HEK293 (cell line): ENCODE results near the gene RAD51C.
"Not testable (repeated sequence)": the region's sequence is repeated elsewhere in the genome, so short reads cannot be mapped to it uniquely, and the experiment has no call there.

Experiments
- CTCF ChIA-PET: fragments of 350-600 bp; formaldehyde crosslinking; extraction: SDS; loops from one replicate; lab custom pipeline; 2021; ENCODE audit warnings: antibody characterized with exemption; lab: Yijun Ruan, JAX
- POLR2A ChIA-PET: fragments of 300-600 bp; formaldehyde crosslinking; extraction: SDS; loops from one replicate; lab custom pipeline; 2020; ENCODE audit warnings: antibody characterized with exemption, inconsistent platforms; lab: Yijun Ruan, JAX
- H3K27ac ChIP-seq: fragments of 200-500 bp; sonication (Bioruptor generic); 2 replicates; pipeline ENCODE4 v1.5.1; 2014; ENCODE audit warnings: low read depth, low read length, control low read depth, inconsistent platforms; ENCODE audit errors: extremely low read depth
- H3K36me3 ChIP-seq, 2 experiments: fragments of 200-500 bp in 1 of 2; sonication (Bioruptor generic) in 1 of 2; 1 replicate in 1 of 2; 2 replicates in 1 of 2; pipeline ENCODE4 v1.5.1; 2014 to 2017; ENCODE audit warnings: inconsistent platforms in 2 of 2, low read length in 2 of 2; ENCODE audit not compliant: control insufficient read depth in 2 of 2, insufficient read depth in 1 of 2
- H3K4me1 ChIP-seq: fragments of 200-500 bp; sonication (Bioruptor generic); 2 replicates; pipeline ENCODE4 v1.5.1; 2014; ENCODE audit warnings: mild to moderate bottlenecking, low read length, inconsistent platforms; ENCODE audit not compliant: control insufficient read depth, insufficient read depth
- H3K4me3 ChIP-seq: 2 replicates; pipeline ENCODE4 v1.5.1; 2011; ENCODE audit warnings: low read depth, mild to moderate bottlenecking, control low read depth, low read length, moderate library complexity
- H3K9me3 ChIP-seq: fragments of 200-500 bp; sonication (Bioruptor generic); 2 replicates; pipeline ENCODE4 v1.5.1; 2014; ENCODE audit warnings: low read depth, low read length, inconsistent platforms; ENCODE audit not compliant: control insufficient read depth, insufficient read depth
- ZBTB8A ChIP-seq: fragments of 450-650 bp; formaldehyde crosslinking; IDR thresholded peaks from 2 replicates; pipeline ENCODE4 v1.5.1; 2016; ENCODE audit warnings: missing biosample characterization, missing genetic modification characterization
- ZFHX2 ChIP-seq: fragments of 450-650 bp; formaldehyde crosslinking; conservative IDR thresholded peaks from 2 replicates; pipeline ENCODE4 v1.5.1; 2016; ENCODE audit warnings: missing biosample characterization, missing genetic modification characterization
- ZNF138 ChIP-seq: fragments of 450-650 bp; formaldehyde crosslinking; IDR thresholded peaks from 2 replicates; pipeline ENCODE4 v1.5.1; 2016; ENCODE audit warnings: missing biosample characterization, missing genetic modification characterization, borderline replicate concordance
- ZNF239 ChIP-seq: fragments of 450-650 bp; formaldehyde crosslinking; IDR thresholded peaks from 2 replicates; pipeline ENCODE4 v1.5.1; 2016; ENCODE audit warnings: missing biosample characterization, missing genetic modification characterization
- ZNF394 ChIP-seq: fragments of 450-650 bp; formaldehyde crosslinking; IDR thresholded peaks from 2 replicates; pipeline ENCODE4 v1.5.1; 2016; ENCODE audit warnings: missing biosample characterization, missing genetic modification characterization, mild to moderate bottlenecking, moderate library complexity, borderline replicate concordance
- ZNF404 ChIP-seq: fragments of 450-650 bp; formaldehyde crosslinking; IDR thresholded peaks from 2 replicates; pipeline ENCODE4 v1.5.1; 2017; ENCODE audit warnings: missing biosample characterization, missing genetic modification characterization
- ZNF426 ChIP-seq: fragments of 450-650 bp; formaldehyde crosslinking; IDR thresholded peaks from 2 replicates; pipeline ENCODE4 v1.5.1; 2017; ENCODE audit warnings: missing biosample characterization, missing genetic modification characterization, mild to moderate bottlenecking, inconsistent platforms, moderate library complexity
- ZNF623 ChIP-seq: fragments of 450-650 bp; formaldehyde crosslinking; IDR thresholded peaks from 2 replicates; pipeline ENCODE4 v1.5.1; 2016; ENCODE audit warnings: missing biosample characterization, missing genetic modification characterization
- ZNF629 ChIP-seq: fragments of 450-650 bp; formaldehyde crosslinking; IDR thresholded peaks from 2 replicates; pipeline ENCODE4 v1.5.1; 2017; ENCODE audit warnings: missing biosample characterization, missing genetic modification characterization
- ZNF654 ChIP-seq: fragments of 450-650 bp; formaldehyde crosslinking; IDR thresholded peaks from 2 replicates; pipeline ENCODE4 v1.5.1; 2016; ENCODE audit warnings: low read depth, missing biosample characterization, missing genetic modification characterization
- ZNF664 ChIP-seq: fragments of 450-650 bp; formaldehyde crosslinking; IDR thresholded peaks from 2 replicates; pipeline ENCODE4 v1.5.1; 2016; ENCODE audit warnings: missing biosample characterization, missing genetic modification characterization
- ZNF785 ChIP-seq: fragments of 450-650 bp; formaldehyde crosslinking; IDR thresholded peaks from 2 replicates; pipeline ENCODE4 v1.5.1; 2016; ENCODE audit warnings: missing biosample characterization, missing genetic modification characterization
- TF ChIP-seq, protein P1 (sequence below): fragments of 450-650 bp; formaldehyde crosslinking; IDR thresholded peaks from 2 replicates; pipeline ENCODE4 v1.5.1; 2017; ENCODE audit warnings: missing biosample characterization, missing genetic modification characterization
- TF ChIP-seq, protein P2 (sequence below): fragments of 450-650 bp; formaldehyde crosslinking; optimal IDR thresholded peaks from 2 replicates; pipeline ENCODE3; 2016; ENCODE audit warnings: missing biosample characterization, mild to moderate bottlenecking, missing genetic modification characterization
- TF ChIP-seq, protein P3 (sequence below): fragments of 450-650 bp; formaldehyde crosslinking; conservative IDR thresholded peaks from 2 replicates; pipeline ENCODE4 v1.5.1; 2016; ENCODE audit warnings: low read depth, missing biosample characterization, missing genetic modification characterization
- TF ChIP-seq, protein P4 (sequence below): fragments of 450-650 bp; formaldehyde crosslinking; IDR thresholded peaks from 2 replicates; pipeline ENCODE4 v1.5.1; 2016; ENCODE audit warnings: missing biosample characterization, missing genetic modification characterization

The RAD51C gene

DNA sequence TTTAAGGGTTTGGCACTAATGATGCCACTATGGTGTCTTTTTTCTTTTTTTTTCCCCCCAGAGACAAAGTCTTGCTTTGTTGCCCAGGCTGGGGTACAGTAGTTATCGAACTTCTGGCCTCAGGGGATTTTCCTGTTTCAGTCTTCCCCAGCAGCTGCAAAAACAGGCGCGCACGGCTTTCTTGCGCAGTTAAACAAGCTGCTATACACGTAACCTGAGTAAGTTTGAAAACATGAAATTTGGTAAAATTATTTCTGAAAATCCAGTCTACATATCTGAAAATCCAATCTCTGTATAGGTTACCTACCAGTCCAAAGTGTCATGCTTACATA lies 12.4 kb upstream of the RAD51C start:
- Histone ChIP-seq H3K9me3 (no peaks in the 10 kb centered on the region), H3K4me1 (peaks cover 4% of the 10 kb centered on the region; the same call in 1 of the 2 replicates), H3K27ac (peak overlapping the region; percentile 68), H3K36me3 (no peaks in the 10 kb centered on the region), H3K4me3 (no peak overlapping the region)
- TF ChIP-seq, protein P1, sequence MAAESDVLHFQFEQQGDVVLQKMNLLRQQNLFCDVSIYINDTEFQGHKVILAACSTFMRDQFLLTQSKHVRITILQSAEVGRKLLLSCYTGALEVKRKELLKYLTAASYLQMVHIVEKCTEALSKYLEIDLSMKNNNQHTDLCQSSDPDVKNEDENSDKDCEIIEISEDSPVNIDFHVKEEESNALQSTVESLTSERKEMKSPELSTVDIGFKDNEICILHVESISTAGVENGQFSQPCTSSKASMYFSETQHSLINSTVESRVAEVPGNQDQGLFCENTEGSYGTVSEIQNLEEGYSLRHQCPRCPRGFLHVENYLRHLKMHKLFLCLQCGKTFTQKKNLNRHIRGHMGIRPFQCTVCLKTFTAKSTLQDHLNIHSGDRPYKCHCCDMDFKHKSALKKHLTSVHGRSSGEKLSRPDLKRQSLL (tag by site-specific recombination) = 0 out of 2 replicates have a peak, but pooled peaks have one; percentile 13
- TF ChIP-seq ZFHX2 (tag by site-specific recombination) = no peak
- peak; percentile 16; the same call in 1 of the 2 replicates for TF ChIP-seq ZNF664 (tag by site-specific recombination)
- TF ChIP-seq, protein P2, sequence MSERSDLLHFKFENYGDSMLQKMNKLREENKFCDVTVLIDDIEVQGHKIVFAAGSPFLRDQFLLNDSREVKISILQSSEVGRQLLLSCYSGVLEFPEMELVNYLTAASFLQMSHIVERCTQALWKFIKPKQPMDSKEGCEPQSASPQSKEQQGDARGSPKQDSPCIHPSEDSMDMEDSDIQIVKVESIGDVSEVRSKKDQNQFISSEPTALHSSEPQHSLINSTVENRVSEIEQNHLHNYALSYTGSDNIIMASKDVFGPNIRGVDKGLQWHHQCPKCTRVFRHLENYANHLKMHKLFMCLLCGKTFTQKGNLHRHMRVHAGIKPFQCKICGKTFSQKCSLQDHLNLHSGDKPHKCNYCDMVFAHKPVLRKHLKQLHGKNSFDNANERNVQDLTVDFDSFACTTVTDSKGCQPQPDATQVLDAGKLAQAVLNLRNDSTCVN (tag by site-specific recombination) = peak; percentile 1
- TF ChIP-seq ZNF239 (tag by site-specific recombination) = no peak
- ChIA-PET POLR2A (interaction anchor here (1.1 to 6.2 kb wide), 3 partner anchors 21 to 119 kb away, joined by 3 to 40 read pairs (median 3); no protein-coding TSS in a partner anchor), CTCF (interaction anchor here (1.0 to 1.5 kb wide), 2 partner anchors 48 to 161 kb away, joined by 3 to 4 read pairs; no protein-coding TSS in a partner anchor)

DNA sequence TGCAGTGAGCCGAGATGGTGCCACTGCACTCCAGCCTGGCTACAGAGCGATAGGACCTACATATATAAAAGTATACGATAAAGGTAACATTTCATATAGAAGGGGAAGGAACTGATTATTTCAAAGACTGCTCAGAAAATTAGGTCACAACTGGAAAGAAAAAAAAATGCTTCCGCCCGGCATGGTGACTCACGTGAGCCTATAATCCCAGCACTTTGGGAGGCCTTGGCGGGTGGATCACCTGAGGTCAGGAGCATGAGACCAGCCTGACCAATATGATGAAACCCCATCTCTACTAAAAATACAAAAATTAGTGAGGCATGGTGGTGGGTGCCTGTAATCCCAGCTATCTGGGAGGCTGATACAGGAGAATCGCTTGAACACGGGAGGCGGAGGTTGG lies 8.4 kb upstream of the RAD51C start:
- ChIA-PET CTCF (interaction anchor here (0.6 kb wide), 1 partner anchor 315 kb away, joined by 3 read pairs; no protein-coding TSS in a partner anchor), POLR2A (interaction anchor here (0.6 to 1.8 kb wide), 2 partner anchors 14 to 52 kb away, joined by 4 to 8 read pairs; no protein-coding TSS in a partner anchor)
- Histone ChIP-seq H3K27ac (no peak overlapping the region), H3K4me1 (no peaks in the 10 kb centered on the region), H3K4me3 (no peak overlapping the region), H3K9me3 (no peaks in the 10 kb centered on the region), H3K36me3 (no peaks in the 10 kb centered on the region)
- TF ChIP-seq ZNF785 (tag by site-specific recombination) = no peak

DNA sequence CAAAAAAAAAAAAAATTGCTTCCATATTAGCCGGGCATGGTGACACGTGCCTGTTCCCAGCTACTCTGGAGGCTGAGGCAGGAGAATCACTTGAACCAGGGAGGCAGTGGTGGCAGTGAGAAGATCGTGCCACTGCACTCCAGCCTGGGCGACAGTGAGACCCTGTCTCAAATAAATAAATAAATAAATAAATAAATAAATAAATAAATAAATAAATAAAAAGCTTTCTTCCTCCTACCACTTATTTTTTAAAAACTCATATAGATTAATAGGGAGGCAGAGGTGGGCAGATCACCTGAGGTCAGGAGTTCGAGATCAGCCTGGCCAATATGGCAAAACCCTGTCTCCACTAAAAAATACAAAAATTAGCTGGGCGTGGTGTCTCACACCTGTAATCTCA lies 7.9 kb upstream of the RAD51C start:
- CTCF ChIA-PET, H3K4me3 ChIP-seq, H3K27ac ChIP-seq, H3K4me1 ChIP-seq, H3K36me3 ChIP-seq, H3K9me3 ChIP-seq: not testable (repeated sequence)
- POLR2A ChIA-PET = interaction anchor here (0.6 to 1.8 kb wide), 2 partner anchors 13 to 53 kb away, joined by 4 to 8 read pairs; no protein-coding TSS in a partner anchor
- TF ChIP-seq, protein P3, sequence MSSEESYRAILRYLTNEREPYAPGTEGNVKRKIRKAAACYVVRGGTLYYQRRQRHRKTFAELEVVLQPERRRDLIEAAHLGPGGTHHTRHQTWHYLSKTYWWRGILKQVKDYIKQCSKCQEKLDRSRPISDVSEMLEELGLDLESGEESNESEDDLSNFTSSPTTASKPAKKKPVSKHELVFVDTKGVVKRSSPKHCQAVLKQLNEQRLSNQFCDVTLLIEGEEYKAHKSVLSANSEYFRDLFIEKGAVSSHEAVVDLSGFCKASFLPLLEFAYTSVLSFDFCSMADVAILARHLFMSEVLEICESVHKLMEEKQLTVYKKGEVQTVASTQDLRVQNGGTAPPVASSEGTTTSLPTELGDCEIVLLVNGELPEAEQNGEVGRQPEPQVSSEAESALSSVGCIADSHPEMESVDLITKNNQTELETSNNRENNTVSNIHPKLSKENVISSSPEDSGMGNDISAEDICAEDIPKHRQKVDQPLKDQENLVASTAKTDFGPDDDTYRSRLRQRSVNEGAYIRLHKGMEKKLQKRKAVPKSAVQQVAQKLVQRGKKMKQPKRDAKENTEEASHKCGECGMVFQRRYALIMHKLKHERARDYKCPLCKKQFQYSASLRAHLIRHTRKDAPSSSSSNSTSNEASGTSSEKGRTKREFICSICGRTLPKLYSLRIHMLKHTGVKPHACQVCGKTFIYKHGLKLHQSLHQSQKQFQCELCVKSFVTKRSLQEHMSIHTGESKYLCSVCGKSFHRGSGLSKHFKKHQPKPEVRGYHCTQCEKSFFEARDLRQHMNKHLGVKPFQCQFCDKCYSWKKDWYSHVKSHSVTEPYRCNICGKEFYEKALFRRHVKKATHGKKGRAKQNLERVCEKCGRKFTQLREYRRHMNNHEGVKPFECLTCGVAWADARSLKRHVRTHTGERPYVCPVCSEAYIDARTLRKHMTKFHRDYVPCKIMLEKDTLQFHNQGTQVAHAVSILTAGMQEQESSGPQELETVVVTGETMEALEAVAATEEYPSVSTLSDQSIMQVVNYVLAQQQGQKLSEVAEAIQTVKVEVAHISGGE (tag by site-specific recombination) = peak; percentile 71
- TF ChIP-seq ZNF629 (tag by site-specific recombination) (0 out of 2 replicates have a peak, but pooled peaks have one; percentile 21), ZNF404 (peak; percentile 66; the same call in 1 of the 2 replicates), ZBTB8A (peak; percentile 70), ZNF394 (peak; percentile 91), ZNF426 (peak; percentile 83), ZNF654 (tag by site-specific recombination) (peak; percentile 41), ZNF623 (peak; percentile 64), ZNF138 (tag by site-specific recombination) (0 out of 2 replicates have a peak, but pooled peaks have one; percentile 23)
- TF ChIP-seq, protein P4, sequence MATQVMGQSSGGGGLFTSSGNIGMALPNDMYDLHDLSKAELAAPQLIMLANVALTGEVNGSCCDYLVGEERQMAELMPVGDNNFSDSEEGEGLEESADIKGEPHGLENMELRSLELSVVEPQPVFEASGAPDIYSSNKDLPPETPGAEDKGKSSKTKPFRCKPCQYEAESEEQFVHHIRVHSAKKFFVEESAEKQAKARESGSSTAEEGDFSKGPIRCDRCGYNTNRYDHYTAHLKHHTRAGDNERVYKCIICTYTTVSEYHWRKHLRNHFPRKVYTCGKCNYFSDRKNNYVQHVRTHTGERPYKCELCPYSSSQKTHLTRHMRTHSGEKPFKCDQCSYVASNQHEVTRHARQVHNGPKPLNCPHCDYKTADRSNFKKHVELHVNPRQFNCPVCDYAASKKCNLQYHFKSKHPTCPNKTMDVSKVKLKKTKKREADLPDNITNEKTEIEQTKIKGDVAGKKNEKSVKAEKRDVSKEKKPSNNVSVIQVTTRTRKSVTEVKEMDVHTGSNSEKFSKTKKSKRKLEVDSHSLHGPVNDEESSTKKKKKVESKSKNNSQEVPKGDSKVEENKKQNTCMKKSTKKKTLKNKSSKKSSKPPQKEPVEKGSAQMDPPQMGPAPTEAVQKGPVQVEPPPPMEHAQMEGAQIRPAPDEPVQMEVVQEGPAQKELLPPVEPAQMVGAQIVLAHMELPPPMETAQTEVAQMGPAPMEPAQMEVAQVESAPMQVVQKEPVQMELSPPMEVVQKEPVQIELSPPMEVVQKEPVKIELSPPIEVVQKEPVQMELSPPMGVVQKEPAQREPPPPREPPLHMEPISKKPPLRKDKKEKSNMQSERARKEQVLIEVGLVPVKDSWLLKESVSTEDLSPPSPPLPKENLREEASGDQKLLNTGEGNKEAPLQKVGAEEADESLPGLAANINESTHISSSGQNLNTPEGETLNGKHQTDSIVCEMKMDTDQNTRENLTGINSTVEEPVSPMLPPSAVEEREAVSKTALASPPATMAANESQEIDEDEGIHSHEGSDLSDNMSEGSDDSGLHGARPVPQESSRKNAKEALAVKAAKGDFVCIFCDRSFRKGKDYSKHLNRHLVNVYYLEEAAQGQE (tag by site-specific recombination) = peak; percentile 59; the same call in 1 of the 2 replicates
